Fibroblast of pulmonary artery (primary cell): Measurements from ENCODE around the gene PDGFA.

ENCODE experiments used
- DNase-seq: peaks from one replicate; pipeline ENCODE4 v3.0.0-alpha.2; 2010; ENCODE audit warnings: low read depth
- H3K4me3 ChIP-seq: replicated peaks from 2 replicates; pipeline ENCODE4 v1.5.1; 2011; ENCODE audit warnings: low read depth, mild to moderate bottlenecking, control low read depth, low read length, moderate library complexity
- TF ChIP-seq, protein P1 (sequence below): IDR thresholded peaks from 2 replicates; pipeline ENCODE4 v1.5.1; 2011; ENCODE audit warnings: mild to moderate bottlenecking, control low read depth, low read length, inconsistent platforms; ENCODE audit errors: missing control alignments

PDGFA gene

DNA sequence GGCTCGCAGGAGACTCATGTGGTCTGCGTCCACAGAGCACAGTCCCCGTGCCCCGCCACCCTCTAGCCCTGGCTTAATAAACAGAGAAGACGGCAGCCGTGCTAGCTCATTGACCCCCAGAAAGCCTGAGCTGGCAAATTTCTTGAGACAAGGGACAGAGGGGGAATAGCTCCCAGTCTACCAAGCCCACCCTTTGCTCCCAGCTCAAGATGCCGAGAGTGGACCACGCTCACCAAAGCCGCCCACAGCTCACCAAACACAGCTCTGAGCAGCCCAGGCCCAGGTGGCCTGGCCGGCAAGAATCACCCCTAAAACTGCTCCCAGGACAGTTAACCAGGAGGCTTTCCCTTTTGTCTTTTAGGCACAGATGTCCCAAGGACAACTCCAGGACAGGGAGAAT is 5.4 kb downstream of the PDGFA start:
- TF ChIP-seq, protein P1, sequence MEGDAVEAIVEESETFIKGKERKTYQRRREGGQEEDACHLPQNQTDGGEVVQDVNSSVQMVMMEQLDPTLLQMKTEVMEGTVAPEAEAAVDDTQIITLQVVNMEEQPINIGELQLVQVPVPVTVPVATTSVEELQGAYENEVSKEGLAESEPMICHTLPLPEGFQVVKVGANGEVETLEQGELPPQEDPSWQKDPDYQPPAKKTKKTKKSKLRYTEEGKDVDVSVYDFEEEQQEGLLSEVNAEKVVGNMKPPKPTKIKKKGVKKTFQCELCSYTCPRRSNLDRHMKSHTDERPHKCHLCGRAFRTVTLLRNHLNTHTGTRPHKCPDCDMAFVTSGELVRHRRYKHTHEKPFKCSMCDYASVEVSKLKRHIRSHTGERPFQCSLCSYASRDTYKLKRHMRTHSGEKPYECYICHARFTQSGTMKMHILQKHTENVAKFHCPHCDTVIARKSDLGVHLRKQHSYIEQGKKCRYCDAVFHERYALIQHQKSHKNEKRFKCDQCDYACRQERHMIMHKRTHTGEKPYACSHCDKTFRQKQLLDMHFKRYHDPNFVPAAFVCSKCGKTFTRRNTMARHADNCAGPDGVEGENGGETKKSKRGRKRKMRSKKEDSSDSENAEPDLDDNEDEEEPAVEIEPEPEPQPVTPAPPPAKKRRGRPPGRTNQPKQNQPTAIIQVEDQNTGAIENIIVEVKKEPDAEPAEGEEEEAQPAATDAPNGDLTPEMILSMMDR, result no peak
- H3K4me3 ChIP-seq, result no peak overlapping the region
- no peak for DNase-seq

DNA sequence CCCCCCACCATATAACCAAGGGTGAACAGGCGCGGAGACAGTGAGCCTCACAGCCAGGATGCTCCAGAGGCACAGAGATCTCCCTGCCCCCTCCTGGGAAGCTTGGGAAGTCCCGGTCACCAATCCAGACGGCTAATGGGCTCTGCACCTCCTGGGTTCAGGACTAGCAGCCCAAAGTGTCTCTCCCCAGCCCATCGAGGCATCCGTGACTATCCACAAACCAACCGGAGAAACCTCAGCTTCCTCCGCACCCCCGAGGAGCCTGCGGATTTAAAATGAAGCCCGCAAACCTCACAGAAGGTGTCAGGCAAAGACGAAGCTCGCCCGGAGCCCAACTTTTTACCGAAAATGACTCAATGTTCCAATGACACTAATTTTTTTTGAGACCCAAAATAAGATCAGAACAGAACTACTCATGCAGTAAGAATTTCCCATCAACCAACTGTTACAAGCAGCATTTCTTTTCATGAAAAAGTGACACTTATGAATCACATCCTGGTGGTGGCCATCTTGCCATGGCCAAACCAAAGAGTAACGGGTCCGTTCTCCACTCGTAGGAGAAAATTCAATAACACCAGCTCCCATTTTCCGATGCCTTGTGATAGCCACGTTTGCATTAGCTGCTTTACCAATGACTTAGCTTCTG is 6.0 kb downstream of the PDGFA start:
- DNase-seq, result peak; percentile 40
- TF ChIP-seq, protein P1, result no peak
- H3K4me3 ChIP-seq, result no peak overlapping the region

DNA sequence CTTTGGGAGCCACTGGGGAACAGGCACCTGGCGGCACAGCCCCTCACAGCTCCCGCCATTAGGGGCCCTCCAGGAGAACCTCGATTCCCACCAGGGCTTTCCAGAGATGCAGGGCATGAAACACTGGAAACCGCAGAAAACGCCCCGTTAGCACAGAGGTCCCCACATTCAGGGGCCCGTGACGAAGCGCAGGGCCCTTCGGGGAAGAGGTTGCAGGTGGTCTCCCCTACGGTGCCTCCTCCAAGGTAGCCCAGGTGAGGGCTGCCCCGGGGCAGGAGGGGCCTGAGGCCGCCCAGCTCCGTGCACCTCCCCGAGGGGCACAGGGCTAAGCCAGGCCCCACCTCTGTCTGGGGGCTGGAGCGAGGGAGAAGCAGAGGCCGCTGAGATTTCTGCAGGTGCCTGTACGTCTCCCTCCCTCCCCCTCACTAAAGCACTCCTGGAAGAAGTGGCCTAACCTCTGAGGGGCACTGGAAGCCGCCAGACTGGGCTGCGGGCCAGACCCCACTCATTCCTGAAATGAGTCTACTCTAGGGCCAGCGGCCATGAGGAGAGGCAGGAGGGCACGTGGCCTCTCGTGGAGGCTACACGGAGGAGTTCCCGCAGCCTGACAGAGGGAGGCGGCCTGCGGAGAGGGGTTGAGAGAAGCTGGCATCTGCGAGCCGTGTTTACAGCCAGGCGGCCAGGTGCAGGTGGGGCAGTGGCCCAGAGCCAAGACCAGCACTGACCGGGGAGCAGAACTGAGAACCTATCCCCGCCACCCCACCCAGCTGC is 6.9 kb downstream of the PDGFA start:
- TF ChIP-seq, protein P1, result no peak
- no peak overlapping the region for H3K4me3 ChIP-seq
- no peak for DNase-seq

DNA sequence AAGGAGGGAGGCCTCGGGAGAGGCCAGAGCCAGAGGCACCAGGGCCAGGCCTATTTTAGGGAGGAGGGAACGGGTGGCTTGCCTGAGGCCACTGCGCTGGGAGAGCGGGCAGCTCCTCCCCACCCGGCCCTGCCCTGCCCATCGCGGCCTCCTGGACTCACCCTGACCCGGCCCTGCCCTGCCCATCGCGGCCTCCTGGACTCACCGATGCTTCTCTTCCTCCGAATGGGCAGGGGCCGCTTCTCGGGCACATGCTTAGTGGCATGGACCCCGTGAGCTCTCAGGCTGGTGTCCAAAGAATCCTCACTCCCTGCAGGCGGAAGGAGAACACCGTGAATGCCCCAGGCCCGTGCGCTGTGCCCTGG is 7.5 kb downstream of the PDGFA start:
- H3K4me3 ChIP-seq, result no peak overlapping the region
- no peak for DNase-seq
- TF ChIP-seq, protein P1, result no peak

DNA sequence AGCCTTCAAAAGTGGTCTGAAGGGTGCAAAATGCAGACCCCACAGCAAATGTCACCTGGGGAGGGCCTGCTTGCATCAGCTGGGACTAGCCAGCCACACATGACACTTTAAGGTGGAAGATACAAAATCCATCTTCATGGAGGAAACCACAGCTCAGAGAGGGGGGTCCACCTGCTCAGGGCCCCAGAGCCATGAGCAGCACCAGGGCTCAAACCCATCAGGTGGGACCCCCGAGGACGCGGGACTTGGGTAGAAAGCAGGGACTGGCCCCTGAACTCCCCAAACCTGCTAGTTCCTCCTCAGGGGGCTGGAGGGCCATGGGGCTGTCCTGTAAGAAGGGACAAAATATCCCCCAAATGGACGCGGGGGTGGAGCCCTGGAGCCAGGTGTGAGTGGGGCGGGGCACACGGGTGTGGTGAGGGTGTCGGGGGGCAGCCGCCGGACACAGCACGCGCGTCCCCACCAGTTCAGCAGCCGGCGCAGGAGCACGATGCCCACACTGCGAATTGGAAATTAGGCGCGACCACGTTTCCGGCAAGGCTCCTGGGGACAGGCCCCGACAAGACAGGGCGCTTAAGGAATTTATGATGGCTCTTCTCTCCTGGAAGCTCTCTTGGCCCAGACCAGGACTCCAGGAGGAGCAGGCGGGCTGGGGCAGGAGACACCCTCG is 8.0 kb downstream of the PDGFA start:
- no peak overlapping the region for H3K4me3 ChIP-seq
- TF ChIP-seq, protein P1, result no peak

DNA sequence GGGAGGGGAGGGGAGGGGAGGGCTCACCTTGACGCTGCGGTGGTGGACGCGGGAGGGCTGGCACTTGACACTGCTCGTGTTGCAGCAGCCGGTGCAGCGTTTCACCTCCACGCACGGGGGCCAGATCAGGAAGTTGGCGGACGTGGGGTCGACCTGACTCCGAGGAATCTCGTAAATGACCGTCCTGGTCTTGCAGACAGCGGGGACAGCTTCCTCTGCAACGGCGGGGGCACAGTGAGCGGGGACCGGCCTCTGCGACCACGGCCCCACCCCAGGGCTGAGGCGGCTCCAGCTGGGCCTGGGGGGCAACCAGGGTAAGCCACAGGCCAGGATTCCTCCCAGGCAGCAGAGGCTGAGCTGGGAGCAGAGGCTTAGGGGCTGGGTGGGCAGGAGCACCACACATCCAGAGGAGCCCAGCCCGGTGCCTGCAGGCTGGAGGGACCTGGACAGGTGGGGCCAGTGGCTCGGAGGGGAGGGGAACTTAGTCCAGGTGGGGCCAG is 8.8 kb downstream of the PDGFA start:
- TF ChIP-seq, protein P1, result no peak
- no peak for DNase-seq
- H3K4me3 ChIP-seq, result no peak overlapping the region

More for the DNA sequence above, 8.0 kb downstream of the PDGFA start:
- no peak for DNase-seq
